Measurements from ENCODE around the gene HSPB1. TPM values are rescaled to one million over a fixed set of nuclear protein-coding genes. Genes with fewer than 3 reads are reported as not detected.
"Not testable (repeated sequence)": the region's sequence is repeated elsewhere in the genome, so short reads cannot be mapped to it uniquely, and the experiment has no call there.

The HSPB1 gene
- total RNA-seq, 1 donor: 72.7 TPM

- Histone ChIP-seq H2AFZ (ENCODE audit: low read length) (no peak overlapping the region), H3K9me3 (ENCODE audit: low read depth, low read length) (no peaks in the 10 kb centered on the region), H4K20me1 (ENCODE audit: insufficient read depth, low read length) (no peaks in the 10 kb centered on the region), H3K4me2 (ENCODE audit: insufficient read depth, low read length) (no peak overlapping the region), H3K36me3 (ENCODE audit: insufficient read depth, low read length) (no peaks in the 10 kb centered on the region), H3K79me2 (ENCODE audit: insufficient read depth, low read length) (no peaks in the 10 kb centered on the region), H3K4me1 (ENCODE audit: insufficient read depth, low read length) (no peaks in the 10 kb centered on the region), H3K4me3 (ENCODE audit: insufficient read depth, low read length) (no peak overlapping the region), H3K27ac (ENCODE audit: low read depth, low read length) (no peak overlapping the region), H3K27me3 (ENCODE audit: insufficient read depth, low read length) (no peaks in the 10 kb centered on the region)
- TF ChIP-seq CTCF (IDR thresholded peaks at IDR 0.05; ENCODE audit: extremely low read depth, low read depth, low read length): no peak
- DNase-seq (ENCODE audit: insufficient read length, low spot score, missing footprints): peak; percentile 89
Measured at GRCh38 chr7:76310102-76310957, 7.9 kb downstream of the HSPB1 start.

GRCh38 chr7:76311838-76312237 is 9.4 kb downstream of the HSPB1 start:
- not testable (repeated sequence) for H3K36me3 ChIP-seq (ENCODE audit: insufficient read depth, low read length); H3K79me2 ChIP-seq (ENCODE audit: insufficient read depth, low read length)

DNA sequence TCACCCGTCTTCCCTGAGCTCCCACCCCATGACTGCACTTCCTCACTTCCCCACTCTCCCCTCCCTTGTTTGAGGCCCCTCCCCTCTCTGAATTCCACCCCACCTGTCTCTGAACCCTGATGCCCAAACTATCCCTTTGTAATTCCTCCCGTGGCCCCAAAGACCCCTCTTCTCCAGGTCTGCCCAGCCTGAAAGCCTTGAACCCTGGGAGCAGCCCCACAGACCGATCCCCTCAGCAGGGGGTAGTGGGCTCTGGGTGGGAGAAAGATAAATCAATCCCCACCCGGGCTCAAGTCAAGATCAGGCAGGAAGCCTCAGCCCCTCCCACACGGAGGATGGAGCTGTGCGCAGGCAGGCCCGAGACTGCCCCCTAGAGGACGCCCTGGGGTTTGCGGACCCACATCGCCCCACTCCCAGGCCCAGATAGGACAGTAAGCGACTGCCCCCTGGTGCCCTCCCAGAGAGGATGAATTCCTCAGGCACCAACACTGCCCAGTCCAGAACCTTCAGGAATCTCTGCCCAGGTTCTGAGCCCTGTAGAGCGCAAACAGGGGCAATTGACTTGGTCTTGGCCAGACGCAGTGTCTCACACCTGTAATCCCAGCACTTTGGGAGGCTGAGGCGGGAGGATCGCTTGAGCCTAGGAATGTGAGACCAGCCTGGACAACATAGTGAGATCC is 11.7 kb downstream of the HSPB1 start:
- Histone ChIP-seq H3K36me3 (ENCODE audit: insufficient read depth, low read length) (no peaks in the 10 kb centered on the region), H3K9me3 (ENCODE audit: low read depth, low read length) (no peaks in the 10 kb centered on the region), H2AFZ (ENCODE audit: low read length) (peak overlapping the region; percentile 78), H3K27ac (ENCODE audit: low read depth, low read length) (no peak overlapping the region), H3K4me3 (ENCODE audit: insufficient read depth, low read length) (no peak overlapping the region), H3K27me3 (ENCODE audit: insufficient read depth, low read length) (no peaks in the 10 kb centered on the region), H4K20me1 (ENCODE audit: insufficient read depth, low read length) (no peaks in the 10 kb centered on the region), H3K4me1 (ENCODE audit: insufficient read depth, low read length) (peaks cover 10% of the 10 kb centered on the region), H3K4me2 (ENCODE audit: insufficient read depth, low read length) (peak overlapping the region; percentile 55), H3K79me2 (ENCODE audit: insufficient read depth, low read length) (no peaks in the 10 kb centered on the region)
- DNase-seq (ENCODE audit: insufficient read length, low spot score, missing footprints): peak; percentile 99
- peak; percentile 100 for TF ChIP-seq CTCF (IDR thresholded peaks at IDR 0.05; ENCODE audit: extremely low read depth, low read depth, low read length)

More at GRCh38 chr7:76311838-76312237, 9.4 kb downstream of the HSPB1 start:
- H3K9me3 ChIP-seq (ENCODE audit: low read depth, low read length); H3K27me3 ChIP-seq (ENCODE audit: insufficient read depth, low read length); H2AFZ ChIP-seq (ENCODE audit: low read length); H3K27ac ChIP-seq (ENCODE audit: low read depth, low read length); DNase-seq (ENCODE audit: insufficient read length, low spot score, missing footprints); H3K4me3 ChIP-seq (ENCODE audit: insufficient read depth, low read length); H4K20me1 ChIP-seq (ENCODE audit: insufficient read depth, low read length); H3K4me2 ChIP-seq (ENCODE audit: insufficient read depth, low read length); H3K4me1 ChIP-seq (ENCODE audit: insufficient read depth, low read length): not testable (repeated sequence)

GRCh38 chr7:76314740-76315139 is 12.3 kb downstream of the HSPB1 start:
- H3K27me3 ChIP-seq (ENCODE audit: insufficient read depth, low read length); DNase-seq (ENCODE audit: insufficient read length, low spot score, missing footprints); H3K36me3 ChIP-seq (ENCODE audit: insufficient read depth, low read length); H3K4me2 ChIP-seq (ENCODE audit: insufficient read depth, low read length); H2AFZ ChIP-seq (ENCODE audit: low read length); H4K20me1 ChIP-seq (ENCODE audit: insufficient read depth, low read length); H3K27ac ChIP-seq (ENCODE audit: low read depth, low read length); H3K4me3 ChIP-seq (ENCODE audit: insufficient read depth, low read length); H3K79me2 ChIP-seq (ENCODE audit: insufficient read depth, low read length); H3K9me3 ChIP-seq (ENCODE audit: low read depth, low read length): not testable (repeated sequence)
- H3K4me1 ChIP-seq (ENCODE audit: insufficient read depth, low read length): peaks cover 14% of the 10 kb centered on the region

Data from osteoblast (primary cell).